Testis (tissue), 2 donors: ENCODE measurements around the gene CCDC57.

ENCODE experiments used
- POLR2A ChIP-seq: fragments of 450-650 bp; IDR thresholded peaks from one replicate; pipeline ENCODE4 v1.6.1; 2017; ENCODE audit warnings: antibody characterized with exemption, mild to moderate bottlenecking, moderate library complexity
- TF ChIP-seq, protein P1 (sequence below), 3 experiments: fragments of 450-650 bp in 2 of 3; fragments of 200-600 bp in 1 of 3; sonication (generic) in 1 of 3; IDR thresholded peaks; one replicate each; pipeline ENCODE4 v1.5.1; 2016 to 2019; ENCODE audit warnings: antibody characterized with exemption in 3 of 3, mild to moderate bottlenecking in 2 of 3, moderate library complexity in 1 of 3

DNA sequence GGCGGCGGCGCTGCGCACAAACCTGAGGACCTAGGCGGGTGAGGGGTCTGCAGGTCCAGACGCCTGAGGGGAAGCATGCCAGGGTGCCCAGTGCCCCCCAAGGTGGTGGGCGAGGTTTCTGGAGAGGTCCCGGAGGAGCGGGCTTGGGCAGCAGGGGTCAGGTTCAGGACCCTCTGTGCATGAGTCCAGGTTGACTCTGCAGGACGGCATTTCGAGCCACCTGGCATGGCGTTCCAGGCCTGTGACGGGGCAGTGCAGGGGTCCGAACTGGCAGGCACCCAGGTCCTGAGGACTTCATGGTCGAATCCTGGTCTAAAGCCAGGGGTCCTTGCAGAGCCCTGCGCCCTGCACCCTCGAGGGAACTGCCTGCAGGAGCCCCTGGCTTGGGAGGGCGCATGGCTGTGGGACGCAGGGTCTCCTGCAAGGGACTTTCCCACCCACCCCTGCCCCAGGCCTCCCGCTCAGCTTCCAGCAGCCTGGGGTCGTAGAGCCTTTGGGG lies 19.7 kb upstream of the CCDC57 start:
- no peak for TF ChIP-seq POLR2A
- TF ChIP-seq, protein P1, sequence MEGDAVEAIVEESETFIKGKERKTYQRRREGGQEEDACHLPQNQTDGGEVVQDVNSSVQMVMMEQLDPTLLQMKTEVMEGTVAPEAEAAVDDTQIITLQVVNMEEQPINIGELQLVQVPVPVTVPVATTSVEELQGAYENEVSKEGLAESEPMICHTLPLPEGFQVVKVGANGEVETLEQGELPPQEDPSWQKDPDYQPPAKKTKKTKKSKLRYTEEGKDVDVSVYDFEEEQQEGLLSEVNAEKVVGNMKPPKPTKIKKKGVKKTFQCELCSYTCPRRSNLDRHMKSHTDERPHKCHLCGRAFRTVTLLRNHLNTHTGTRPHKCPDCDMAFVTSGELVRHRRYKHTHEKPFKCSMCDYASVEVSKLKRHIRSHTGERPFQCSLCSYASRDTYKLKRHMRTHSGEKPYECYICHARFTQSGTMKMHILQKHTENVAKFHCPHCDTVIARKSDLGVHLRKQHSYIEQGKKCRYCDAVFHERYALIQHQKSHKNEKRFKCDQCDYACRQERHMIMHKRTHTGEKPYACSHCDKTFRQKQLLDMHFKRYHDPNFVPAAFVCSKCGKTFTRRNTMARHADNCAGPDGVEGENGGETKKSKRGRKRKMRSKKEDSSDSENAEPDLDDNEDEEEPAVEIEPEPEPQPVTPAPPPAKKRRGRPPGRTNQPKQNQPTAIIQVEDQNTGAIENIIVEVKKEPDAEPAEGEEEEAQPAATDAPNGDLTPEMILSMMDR (IDR thresholded peaks at IDR 0.05) = no peak
